Neural cell (in vitro differentiated cells): ENCODE results near the gene GNPAT. TPM values are rescaled to one million over a fixed set of nuclear protein-coding genes. Genes with fewer than 3 reads are reported as not detected.

Experiments
- H2AFZ ChIP-seq: fragments of 200-600, 300-800 bp; sonication (generic), shearing (Covaris generic); 2 replicates; pipeline ENCODE4 v1.6.0; 2014; ENCODE audit warnings: low read depth, mild to moderate bottlenecking, antibody characterized with exemption, low read length, moderate library complexity
- H3F3A ChIP-seq: fragments of 200-600 bp; shearing (Covaris generic); 2 replicates; pipeline ENCODE4 v1.6.1; 2016; ENCODE audit warnings: mild to moderate bottlenecking, moderate library complexity, mixed read lengths, antibody characterized with exemption, low read length; ENCODE audit not compliant: insufficient read depth, poor library complexity, severe bottlenecking
- H3K27ac ChIP-seq: fragments of 200-600, 300-800 bp; sonication (generic), shearing (Covaris generic); 2 replicates; pipeline ENCODE4 v1.5.1; 2014; ENCODE audit warnings: mild to moderate bottlenecking, low read length, moderate library complexity
- H3K27me3 ChIP-seq: fragments of 300-800, 200-600 bp; sonication (generic), shearing (Covaris generic); 2 replicates; pipeline ENCODE4 v1.6.0; 2014; ENCODE audit warnings: mild to moderate bottlenecking, low read depth, low read length, moderate library complexity; ENCODE audit not compliant: insufficient read depth
- H3K36me3 ChIP-seq: fragments of 300-800, 200-600 bp; sonication (generic), shearing (Covaris generic); 2 replicates; pipeline ENCODE4 v1.5.1; 2014; ENCODE audit warnings: mild to moderate bottlenecking, antibody characterized with exemption, low read length, moderate library complexity; ENCODE audit not compliant: insufficient read depth
- H3K4me2 ChIP-seq: fragments of 300-800, 200-600 bp; sonication (generic), shearing (Covaris generic); 2 replicates; pipeline ENCODE4 v1.6.0; 2014; ENCODE audit warnings: mild to moderate bottlenecking, low read length
- H3K4me3 ChIP-seq: fragments of 300-800, 200-600 bp; sonication (generic), shearing (Covaris generic); 2 replicates; pipeline ENCODE4 v1.5.1; 2014; ENCODE audit warnings: mild to moderate bottlenecking, low read length, moderate library complexity
- H3K79me2 ChIP-seq: fragments of 200-600 bp; shearing (Covaris generic); replicated peaks from 2 replicates; pipeline ENCODE4 v1.6.0; 2014; ENCODE audit warnings: mild to moderate bottlenecking, low read length, moderate library complexity; ENCODE audit not compliant: insufficient read depth
- H3K9ac ChIP-seq: fragments of 300-800, 200-600 bp; sonication (generic), shearing (Covaris generic); 2 replicates; pipeline ENCODE4 v1.6.1; 2016; ENCODE audit warnings: mild to moderate bottlenecking, low read length, mixed read lengths
- H3K9me2 ChIP-seq: fragments of 200-600 bp; shearing (Covaris generic); 2 replicates; pipeline ENCODE4 v1.6.1; 2016; ENCODE audit warnings: mild to moderate bottlenecking, low read length, mixed read lengths; ENCODE audit not compliant: insufficient read depth
- H3K9me3 ChIP-seq: fragments of 200-600, 300-800 bp; sonication (generic), shearing (Covaris generic); 2 replicates; pipeline ENCODE4 v1.6.1; 2016; ENCODE audit warnings: mild to moderate bottlenecking, mixed run types, low read length, moderate library complexity, mixed read lengths
- H4K20me1 ChIP-seq: fragments of 200-600 bp; shearing (Covaris generic); 2 replicates; pipeline ENCODE4 v1.6.1; 2016; ENCODE audit warnings: mild to moderate bottlenecking, mixed run types; ENCODE audit not compliant: insufficient read depth
- CTCF ChIP-seq: fragments of 450-650 bp; IDR thresholded peaks from 2 replicates; pipeline ENCODE4 v1.5.1; 2014; ENCODE audit warnings: antibody characterized with exemption, mild to moderate bottlenecking, moderate library complexity; ENCODE audit not compliant: poor library complexity, severe bottlenecking
- EP300 ChIP-seq: fragments of 450-650 bp; conservative IDR thresholded peaks from 2 replicates; pipeline ENCODE4 v1.6.1; 2014; ENCODE audit warnings: antibody characterized with exemption, mild to moderate bottlenecking, moderate library complexity; ENCODE audit not compliant: poor library complexity, severe bottlenecking
- EZH2 ChIP-seq: fragments of 200-600, 300-800 bp; shearing (Covaris generic), sonication (generic); IDR thresholded peaks from 2 replicates; pipeline ENCODE4 v1.6.1; 2014; ENCODE audit warnings: antibody characterized with exemption, low read length, borderline replicate concordance, mild to moderate bottlenecking; ENCODE audit not compliant: insufficient read depth, poor library complexity, severe bottlenecking
- MXI1 ChIP-seq: fragments of 450-650 bp; conservative IDR thresholded peaks from 2 replicates; pipeline ENCODE4 v1.6.1; 2014; ENCODE audit warnings: antibody characterized with exemption, mild to moderate bottlenecking; ENCODE audit not compliant: poor library complexity, severe bottlenecking
- POLR2AphosphoS5 ChIP-seq: IDR thresholded peaks from 2 replicates; pipeline ENCODE4 v1.6.1; 2012
- RAD21 ChIP-seq: fragments of 450-650 bp; conservative IDR thresholded peaks from 2 replicates; pipeline ENCODE4 v1.6.1; 2014; ENCODE audit warnings: antibody characterized with exemption, mild to moderate bottlenecking, moderate library complexity
- REST ChIP-seq: IDR thresholded peaks from 2 replicates; pipeline ENCODE4 v1.6.1; 2012; ENCODE audit warnings: borderline replicate concordance
- SMC3 ChIP-seq: fragments of 450-650 bp; conservative IDR thresholded peaks from 2 replicates; pipeline ENCODE4 v1.6.1; 2014; ENCODE audit warnings: antibody characterized with exemption, mild to moderate bottlenecking, moderate library complexity; ENCODE audit not compliant: poor library complexity
- TAF1 ChIP-seq: IDR thresholded peaks from 2 replicates; pipeline ENCODE4 v1.6.1; 2012; ENCODE audit warnings: low read depth
- polyA plus RNA-seq: library from polyadenylated mRNA; depleted of rRNA; stranded (reverse); fragments of >200 nt; gene quantifications from 2 replicates; pipeline ENCODE4 v1.2.3, GENCODE V29; 2014

Gene GNPAT
- polyA plus RNA-seq, 1 donor from 2014 or later = 50.8 TPM

- Histone ChIP-seq H3K79me2 (no peaks in the 10 kb centered on the region), H3F3A (no peaks in the 10 kb centered on the region), H3K9me3 (no peaks in the 10 kb centered on the region), H3K36me3 (peaks cover 5% of the 10 kb centered on the region), H2AFZ (no peak overlapping the region), H3K4me2 (no peak overlapping the region), H3K9ac (no peak overlapping the region), H4K20me1 (no peaks in the 10 kb centered on the region), H3K4me3 (no peak overlapping the region), H3K27ac (no peak overlapping the region), H3K27me3 (no peaks in the 10 kb centered on the region), H3K9me2 (no peaks in the 10 kb centered on the region)
- TF ChIP-seq TAF1 (no peak), CTCF (no peak), RAD21 (no peak), SMC3 (no peak), REST (no peak), MXI1 (no peak), EZH2 (no peak), EP300 (no peak), POLR2AphosphoS5 (no peak)
These were observed 4.8 kb upstream of the GNPAT start for GRCh38 chr1:231236208-231236591.

GRCh38 chr1:231236938-231237337, 4.1 kb upstream of the GNPAT start:
- Histone ChIP-seq H3K36me3 (peaks cover 5% of the 10 kb centered on the region), H3F3A (no peaks in the 10 kb centered on the region), H3K9ac (no peak overlapping the region), H3K27me3 (no peaks in the 10 kb centered on the region), H4K20me1 (no peaks in the 10 kb centered on the region), H3K79me2 (peaks cover 5% of the 10 kb centered on the region), H3K4me2 (no peak overlapping the region), H3K4me3 (no peak overlapping the region), H3K27ac (no peak overlapping the region), H3K9me2 (no peaks in the 10 kb centered on the region), H3K9me3 (no peaks in the 10 kb centered on the region), H2AFZ (no peak overlapping the region)
- TF ChIP-seq REST = no peak
- TF ChIP-seq SMC3 = no peak
- TF ChIP-seq MXI1 = no peak
- no peak for TF ChIP-seq EZH2
- TF ChIP-seq EP300 = no peak
- no peak for TF ChIP-seq TAF1
- no peak for TF ChIP-seq RAD21
- TF ChIP-seq POLR2AphosphoS5 = no peak
- no peak for TF ChIP-seq CTCF
